OCI-LY7 (cell line): ENCODE results near the gene RNF19B. TPM values are rescaled to one million over a fixed set of nuclear protein-coding genes. Genes with fewer than 3 reads are reported as not detected.

Experiments used
- BruUV-seq: library from RNA; stranded (reverse); fragments of 400-500 nt; replicated peaks from 2 replicates; lab custom pipeline; 2021; lab: Mats Ljungman, UMichigan
- CTCF ChIA-PET: fragments of 300-600 bp; sonication (Branson Sonifier 250); formaldehyde crosslinking; loops from one replicate; lab custom pipeline; 2022; ENCODE audit warnings: antibody characterized with exemption; ENCODE audit not compliant: unreplicated experiment; lab: Charles Lee
- POLR2A ChIA-PET: fragments of 300-600 bp; sonication (Branson Sonifier 250); formaldehyde crosslinking; loops from one replicate; lab custom pipeline; 2022; ENCODE audit warnings: antibody characterized with exemption; lab: Charles Lee
- DNase-seq: peaks from one replicate; pipeline ENCODE4 v3.0.0-alpha.2; 2015; ENCODE audit warnings: low spot score
- H2AFZ ChIP-seq: fragments of 200-600 bp; sonication (generic), shearing (Covaris generic); 2 replicates; pipeline ENCODE4 v1.6.1; 2014; ENCODE audit warnings: mild to moderate bottlenecking, antibody characterized with exemption, low read length, moderate library complexity
- H3K27ac ChIP-seq: fragments of 200-600 bp; sonication (generic); 2 replicates; pipeline ENCODE4 v1.5.1; 2014; ENCODE audit warnings: mixed run types, low read depth, mild to moderate bottlenecking, moderate library complexity, low read length, inconsistent platforms; ENCODE audit not compliant: poor library complexity, severe bottlenecking
- H3K36me3 ChIP-seq: fragments of 200-600 bp; sonication (generic); 2 replicates; pipeline ENCODE4 v1.6.1; 2014; ENCODE audit warnings: mild to moderate bottlenecking, antibody characterized with exemption, low read length, moderate library complexity, mixed read lengths; ENCODE audit not compliant: insufficient read depth
- H3K4me1 ChIP-seq: fragments of 200-600 bp; sonication (generic); 2 replicates; pipeline ENCODE4 v1.5.1; 2014; ENCODE audit warnings: mild to moderate bottlenecking, low read length; ENCODE audit not compliant: insufficient read depth, poor library complexity, severe bottlenecking
- H3K4me2 ChIP-seq: fragments of 200-600 bp; sonication (generic); 2 replicates; pipeline ENCODE4 v1.6.1; 2014; ENCODE audit warnings: mild to moderate bottlenecking, low read length
- H3K4me3 ChIP-seq: fragments of 200-600 bp; sonication (generic); 2 replicates; pipeline ENCODE4 v1.5.1; 2014; ENCODE audit warnings: mild to moderate bottlenecking, low read depth, low read length; ENCODE audit not compliant: poor library complexity, severe bottlenecking
- H3K79me2 ChIP-seq: fragments of 200-600 bp; sonication (generic); 2 replicates; pipeline ENCODE4 v1.6.1; 2016; ENCODE audit warnings: low read depth, mild to moderate bottlenecking, low read length, moderate library complexity, mixed read lengths; ENCODE audit not compliant: insufficient read depth
- H3K9me2 ChIP-seq: fragments of 200-600 bp; sonication (generic); 2 replicates; pipeline ENCODE4 v1.6.1; 2016; ENCODE audit warnings: mild to moderate bottlenecking, low read length, mixed read lengths; ENCODE audit not compliant: insufficient read depth
- H3K9me3 ChIP-seq: fragments of 200-600 bp; sonication (generic); 2 replicates; pipeline ENCODE4 v1.6.1; 2014; ENCODE audit warnings: mild to moderate bottlenecking, mixed run types, low read length, mixed read lengths
- H4K20me1 ChIP-seq: fragments of 200-600 bp; sonication (generic); 2 replicates; pipeline ENCODE4 v1.6.1; 2014; ENCODE audit warnings: mild to moderate bottlenecking, antibody characterized with exemption, low read length, moderate library complexity, mixed read lengths; ENCODE audit not compliant: insufficient read depth
- EZH2phosphoT487 ChIP-seq: fragments of 200-600 bp; sonication (generic); IDR thresholded peaks from 2 replicates; pipeline ENCODE4 v1.6.1; 2018; ENCODE audit warnings: low read depth, borderline replicate concordance, mild to moderate bottlenecking, mixed run types, antibody characterized with exemption, low read length, moderate library complexity, mixed read lengths
- intact Hi-C: fragments of 100-400 bp; cut with micrococcal nuclease; formaldehyde crosslinking; loops from one replicate; pipeline ENCODE4 v1.10.0; 2022; ENCODE audit not compliant: unreplicated experiment
- total RNA-seq, 2 experiments: library from RNA; depleted of rRNA in 1 of 2; stranded (reverse); fragments of >200 nt in 1 of 2; shearing (Covaris generic) in 1 of 2; gene quantifications; 2 replicates each; pipeline ENCODE4 v1.2.3, GENCODE V29; 2014 to 2022
- TF ChIP-seq, protein P1 (sequence below): fragments of 200-600 bp; sonication (generic); conservative IDR thresholded peaks from 2 replicates; pipeline ENCODE4 v1.5.1; 2014; ENCODE audit warnings: mild to moderate bottlenecking, antibody characterized with exemption, low read length, moderate library complexity, mixed read lengths

The RNF19B gene
- total RNA-seq, 2 experiments from 2014 or later = 23.0 to 36.8 TPM

DNA sequence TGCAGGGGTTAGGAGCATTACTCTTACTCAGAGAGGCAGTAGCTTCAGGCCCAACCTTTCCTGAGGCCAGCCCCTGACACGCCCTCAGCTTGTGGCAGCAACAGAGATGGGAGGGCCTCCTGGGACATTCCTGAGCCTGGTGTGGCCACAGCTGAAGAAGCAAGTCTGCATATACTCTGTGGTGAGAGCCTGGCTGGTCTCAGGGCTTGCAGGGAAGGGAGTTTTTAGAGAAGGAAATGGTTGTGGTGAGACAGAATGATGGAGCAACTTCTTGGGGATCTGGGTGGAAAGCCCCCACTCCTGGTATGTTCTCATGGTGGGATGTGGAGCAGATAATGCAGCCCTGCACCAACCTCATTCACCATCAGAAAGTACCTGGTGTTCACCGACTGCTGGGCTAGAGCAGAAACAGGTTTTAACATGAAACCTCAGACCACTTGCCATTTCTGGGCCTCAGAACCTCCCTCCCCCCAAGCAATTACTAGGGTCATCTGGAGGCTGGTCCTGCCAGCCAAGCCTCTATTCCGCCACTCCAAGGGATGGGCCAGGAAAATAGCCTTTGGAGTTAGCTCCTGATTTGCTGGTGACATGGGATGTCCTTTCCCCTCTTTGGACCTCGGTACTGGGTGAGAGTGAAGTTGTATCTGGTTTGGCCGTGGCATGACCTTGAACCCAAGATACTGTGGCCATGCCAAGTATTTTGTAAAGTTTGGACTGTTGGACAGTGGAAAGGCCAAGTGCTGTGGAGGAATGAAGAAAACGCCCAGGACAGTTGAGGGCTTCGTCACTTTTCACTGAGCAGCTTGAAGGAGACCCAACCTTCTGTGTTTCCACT is 28.1 kb upstream of the RNF19B start:
- no TSS peak for BruUV-seq
- H3K4me3 ChIP-seq = no peak overlapping the region
- peak; percentile 70 for DNase-seq
- H3K9me3 ChIP-seq = no peaks in the 10 kb centered on the region
- peaks cover 28% of the 10 kb centered on the region for H3K4me1 ChIP-seq
- ChIA-PET CTCF (interaction anchor here (0.9 kb wide), 1 partner anchor 34 kb away, joined by 3 read pairs; no protein-coding TSS in a partner anchor), POLR2A (interaction anchor here (0.5 to 2.6 kb wide), 11 partner anchors 11 to 70 kb away, joined by 3 to 15 read pairs (median 4); partner anchors contain the start of gene RNF19B)
- intact Hi-C loops = loop anchor here (5.0 kb wide), 1 partner anchor 40 kb away; no protein-coding TSS in a partner anchor
- peak overlapping the region; percentile 54 for H3K27ac ChIP-seq
- no peaks in the 10 kb centered on the region for H3K9me2 ChIP-seq
- no peaks in the 10 kb centered on the region for H3K36me3 ChIP-seq
- H3K4me2 ChIP-seq = peak overlapping the region; percentile 30
- no peaks in the 10 kb centered on the region for H3K79me2 ChIP-seq
- TF ChIP-seq, protein P1, sequence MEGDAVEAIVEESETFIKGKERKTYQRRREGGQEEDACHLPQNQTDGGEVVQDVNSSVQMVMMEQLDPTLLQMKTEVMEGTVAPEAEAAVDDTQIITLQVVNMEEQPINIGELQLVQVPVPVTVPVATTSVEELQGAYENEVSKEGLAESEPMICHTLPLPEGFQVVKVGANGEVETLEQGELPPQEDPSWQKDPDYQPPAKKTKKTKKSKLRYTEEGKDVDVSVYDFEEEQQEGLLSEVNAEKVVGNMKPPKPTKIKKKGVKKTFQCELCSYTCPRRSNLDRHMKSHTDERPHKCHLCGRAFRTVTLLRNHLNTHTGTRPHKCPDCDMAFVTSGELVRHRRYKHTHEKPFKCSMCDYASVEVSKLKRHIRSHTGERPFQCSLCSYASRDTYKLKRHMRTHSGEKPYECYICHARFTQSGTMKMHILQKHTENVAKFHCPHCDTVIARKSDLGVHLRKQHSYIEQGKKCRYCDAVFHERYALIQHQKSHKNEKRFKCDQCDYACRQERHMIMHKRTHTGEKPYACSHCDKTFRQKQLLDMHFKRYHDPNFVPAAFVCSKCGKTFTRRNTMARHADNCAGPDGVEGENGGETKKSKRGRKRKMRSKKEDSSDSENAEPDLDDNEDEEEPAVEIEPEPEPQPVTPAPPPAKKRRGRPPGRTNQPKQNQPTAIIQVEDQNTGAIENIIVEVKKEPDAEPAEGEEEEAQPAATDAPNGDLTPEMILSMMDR = no peak
- no peak for TF ChIP-seq EZH2phosphoT487
- H4K20me1 ChIP-seq = no peaks in the 10 kb centered on the region
- peak overlapping the region; percentile 52; the same call in 1 of the 2 replicates for H2AFZ ChIP-seq

DNA sequence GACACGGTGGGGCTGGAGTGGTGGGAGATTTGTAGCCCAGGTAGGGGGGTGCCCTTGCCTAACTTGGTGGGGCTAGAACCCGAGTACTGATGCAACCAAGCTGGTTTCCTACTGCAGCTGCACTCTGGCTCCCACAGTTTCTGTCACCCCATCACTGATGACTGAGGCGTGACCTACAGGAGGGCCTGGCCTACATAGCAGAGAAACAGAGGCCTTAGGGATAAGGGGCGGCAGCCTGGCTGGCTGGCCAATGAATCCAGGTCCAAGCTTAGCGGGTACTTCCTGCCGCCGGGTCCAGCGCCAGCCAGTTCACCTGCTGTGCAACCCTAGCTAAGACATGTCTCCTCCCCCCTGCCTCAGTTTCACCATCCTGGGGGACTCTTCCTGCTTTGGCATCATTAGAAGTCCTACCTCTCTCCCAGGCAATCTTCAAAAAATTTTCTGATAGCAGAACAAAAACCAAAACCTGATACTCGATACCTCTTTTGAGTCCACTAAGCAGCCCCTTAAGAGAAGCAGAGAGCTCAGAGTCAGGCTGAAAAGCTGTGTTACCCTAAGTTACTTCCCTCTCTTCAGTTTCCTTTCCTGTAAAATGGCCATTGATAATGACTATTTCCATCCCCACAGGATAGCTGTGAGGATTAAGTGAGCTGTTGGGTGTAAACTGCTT is 27.3 kb upstream of the RNF19B start:
- Histone ChIP-seq H4K20me1 (no peaks in the 10 kb centered on the region), H3K9me2 (no peaks in the 10 kb centered on the region), H3K27ac (peak overlapping the region; percentile 54), H3K36me3 (no peaks in the 10 kb centered on the region), H3K4me1 (peaks cover 28% of the 10 kb centered on the region), H2AFZ (peak overlapping the region; percentile 52; the same call in 1 of the 2 replicates), H3K4me2 (peak overlapping the region; percentile 30), H3K79me2 (no peaks in the 10 kb centered on the region), H3K4me3 (no peak overlapping the region), H3K9me3 (no peaks in the 10 kb centered on the region)
- no TSS peak for BruUV-seq
- ChIA-PET POLR2A (interaction anchor here (0.6 to 2.6 kb wide), 9 partner anchors 11 to 397 kb away, joined by 3 to 15 read pairs (median 4); partner anchors contain the start of gene RNF19B), CTCF (interaction anchor here (0.9 kb wide), 1 partner anchor 33 kb away, joined by 3 read pairs; no protein-coding TSS in a partner anchor)
- peak; percentile 27 for DNase-seq
- intact Hi-C loops = loop anchor here (5.0 kb wide), 1 partner anchor 40 kb away; no protein-coding TSS in a partner anchor
- no peak for TF ChIP-seq EZH2phosphoT487
- TF ChIP-seq, protein P1 = no peak
